Measurements from ENCODE around the gene ARL5B.

Gene ARL5B

DNA sequence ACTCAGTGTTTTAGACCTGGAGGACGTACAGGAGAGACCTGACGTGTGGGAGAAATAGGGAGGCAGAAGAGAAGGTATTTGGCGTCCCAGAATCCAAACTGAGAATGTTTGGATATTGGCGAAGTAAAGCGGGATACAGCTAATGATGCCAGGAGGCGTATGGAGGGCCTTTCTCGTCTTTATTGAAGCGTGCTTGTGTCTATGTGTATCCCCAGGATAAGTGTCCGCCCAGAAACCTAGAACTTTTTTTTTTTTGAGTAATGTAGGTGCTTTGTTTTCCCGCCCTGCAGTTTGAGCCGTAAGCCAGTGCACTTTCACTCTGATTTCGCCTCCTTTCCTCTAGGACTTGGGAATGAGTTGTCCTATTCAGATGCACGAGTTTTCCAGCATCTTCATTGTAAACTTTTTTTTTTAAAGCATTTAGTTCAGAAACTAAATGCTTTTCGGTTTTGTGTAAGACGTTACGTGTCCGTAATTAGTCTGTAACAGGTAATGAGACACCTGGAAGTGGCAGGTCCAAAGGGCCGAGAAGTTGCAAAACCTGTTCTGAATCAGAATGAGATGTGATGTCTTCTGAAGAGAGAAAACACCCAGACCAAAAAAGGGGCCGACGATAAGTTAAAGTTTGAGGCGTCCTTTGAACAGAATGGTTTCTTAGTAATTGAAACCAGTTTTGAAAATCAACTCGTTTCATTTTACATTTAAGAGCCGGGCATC lies 746 bp downstream of the ARL5B start:
- no peak for DNase-seq

DNA sequence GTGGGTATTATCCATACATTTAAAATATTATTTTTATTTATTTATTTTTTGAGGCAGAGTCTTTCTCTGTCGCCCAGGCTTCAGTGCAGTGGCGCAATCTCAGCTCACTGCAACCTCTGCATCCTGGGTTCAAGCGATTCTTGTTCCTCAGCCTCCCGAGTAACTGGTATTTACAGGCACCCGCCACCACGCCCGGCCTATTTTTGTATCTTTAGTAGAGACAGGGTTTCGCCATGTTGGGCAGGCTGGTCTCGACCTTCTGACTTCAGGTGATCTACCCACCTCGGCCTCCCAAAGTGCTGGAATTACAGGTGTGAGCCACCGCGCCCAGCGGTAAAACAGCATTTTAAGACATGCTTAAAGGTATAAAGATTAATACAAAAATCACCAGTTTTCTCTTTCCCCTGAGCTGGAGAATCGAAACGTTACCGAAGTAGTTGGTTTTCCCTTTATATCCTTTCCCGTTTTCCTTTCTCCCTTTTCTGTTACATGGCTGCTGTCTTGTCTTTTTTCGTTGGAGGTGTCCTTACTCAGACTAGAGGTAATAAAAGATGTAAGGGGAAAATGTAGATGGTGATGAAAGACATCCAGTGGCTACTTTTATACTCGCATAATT lies 1.7 kb downstream of the ARL5B start:
- DNase-seq: no peak

GRCh38 chr10:18664841-18665478 lies 5.7 kb downstream of the ARL5B start:
- DNase-seq: no peak

GRCh38 chr10:18665815-18666558 lies 6.8 kb downstream of the ARL5B start:
- peak; percentile 29 for DNase-seq

DNA sequence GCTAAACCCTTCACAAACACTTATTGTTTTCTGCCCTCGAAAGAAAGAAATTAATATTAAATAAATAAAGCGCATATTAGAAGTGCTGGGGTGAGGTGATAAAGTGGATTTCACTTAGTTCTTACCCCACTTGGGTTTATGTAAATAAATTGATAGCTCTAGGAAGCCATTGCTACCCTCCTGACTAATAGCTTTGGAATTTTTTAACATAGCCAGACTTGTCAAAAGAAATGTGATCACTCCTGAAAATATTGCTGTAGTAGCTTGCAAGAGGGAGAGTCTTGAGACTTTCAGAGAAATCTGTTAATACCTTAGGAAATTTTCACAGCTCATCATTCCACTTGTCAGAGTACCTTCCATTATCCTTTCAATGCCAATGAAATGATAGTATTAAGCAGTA lies 7.6 kb downstream of the ARL5B start:
- peak; percentile 83 for DNase-seq

- no peak for DNase-seq
Measured at GRCh38 chr10:18668026-18668425, 8.8 kb downstream of the ARL5B start.

DNA sequence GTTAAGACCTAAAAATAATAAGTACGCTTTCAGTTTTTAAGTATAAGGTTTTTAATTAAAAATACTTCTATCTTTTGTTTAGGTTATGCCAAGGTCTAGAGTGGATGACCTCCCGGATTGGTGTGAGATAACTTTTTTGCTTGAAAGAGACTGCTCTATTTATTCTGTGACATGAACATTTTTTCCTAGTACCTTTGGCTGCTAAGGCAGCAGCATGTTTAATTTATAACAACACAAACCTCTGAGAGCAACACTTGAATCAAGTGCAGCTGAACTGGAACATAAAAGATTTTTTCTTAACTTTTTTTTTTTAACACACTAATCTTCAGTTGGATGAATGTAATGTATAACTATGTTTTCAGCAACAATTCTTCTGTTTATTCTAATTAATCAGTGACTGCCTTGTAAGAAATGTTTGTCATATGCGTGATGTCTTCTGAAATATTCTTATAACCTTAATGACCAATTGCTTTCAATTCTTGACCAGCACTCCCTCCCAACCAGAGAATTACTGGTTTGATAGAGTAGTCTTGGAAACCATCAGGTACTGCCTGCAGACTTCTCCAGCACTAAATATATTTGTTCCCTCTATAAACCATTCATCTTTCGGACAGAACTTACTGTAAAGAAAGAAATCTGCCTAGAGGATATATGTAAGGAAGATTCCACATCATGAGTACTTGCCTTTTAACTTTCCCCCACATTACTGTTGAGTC lies 16.0 kb downstream of the ARL5B start:
- DNase-seq: no peak

- DNase-seq: no peak
Measured at GRCh38 chr10:18680754-18681153, 21.5 kb downstream of the ARL5B start.

- peak; percentile 70 for DNase-seq
Measured at GRCh38 chr10:18681366-18681765, 22.1 kb downstream of the ARL5B start.

- DNase-seq: peak; percentile 81
Measured at GRCh38 chr10:18681971-18682411, 22.8 kb downstream of the ARL5B start.

DNA sequence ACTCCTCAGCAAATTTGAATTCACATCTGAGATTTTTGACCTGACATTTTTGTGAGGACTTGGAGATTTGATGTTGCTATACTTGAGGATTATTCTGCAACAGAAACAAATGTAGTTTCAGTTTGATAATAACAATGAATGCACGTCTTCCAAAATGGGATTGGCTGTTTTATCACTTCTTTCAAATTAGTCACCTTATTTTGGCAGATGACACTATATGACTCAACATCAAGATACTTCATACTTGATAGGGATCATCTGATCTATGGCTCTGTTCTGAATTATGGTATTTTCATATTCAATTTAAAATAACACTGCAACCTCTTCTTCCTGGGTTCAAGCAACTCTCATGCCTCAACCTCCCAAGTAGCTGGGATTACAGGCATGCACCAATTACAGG lies 24.2 kb downstream of the ARL5B start:
- peak; percentile 79 for DNase-seq

- peak; percentile 32 for DNase-seq
Measured at GRCh38 chr10:18684416-18684815, 25.2 kb downstream of the ARL5B start.

DNA sequence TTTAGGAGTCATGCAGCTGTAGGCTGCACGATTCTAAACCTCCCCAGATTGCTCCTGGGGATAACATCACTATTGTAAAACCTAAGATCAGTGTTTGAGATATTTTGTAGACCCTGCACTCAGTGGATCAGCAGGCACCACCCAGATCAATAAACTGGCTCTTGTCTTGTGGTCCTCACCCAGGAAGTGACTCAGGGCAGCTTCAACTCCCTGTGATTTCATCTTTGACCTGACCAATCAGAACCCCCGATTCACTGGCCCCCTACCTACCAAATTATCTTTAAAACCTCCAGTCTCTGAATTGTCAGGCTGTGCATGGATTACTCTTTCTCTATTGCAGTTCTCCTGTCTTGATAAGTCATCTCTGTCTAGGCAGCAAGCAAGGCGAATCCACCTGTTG lies 25.7 kb downstream of the ARL5B start:
- DNase-seq: no peak

- DNase-seq: no peak
Measured at GRCh38 chr10:18685555-18685954, 26.3 kb downstream of the ARL5B start.

GRCh38 chr10:18687195-18687594 lies 28.0 kb downstream of the ARL5B start:
- DNase-seq: no peak

DNA sequence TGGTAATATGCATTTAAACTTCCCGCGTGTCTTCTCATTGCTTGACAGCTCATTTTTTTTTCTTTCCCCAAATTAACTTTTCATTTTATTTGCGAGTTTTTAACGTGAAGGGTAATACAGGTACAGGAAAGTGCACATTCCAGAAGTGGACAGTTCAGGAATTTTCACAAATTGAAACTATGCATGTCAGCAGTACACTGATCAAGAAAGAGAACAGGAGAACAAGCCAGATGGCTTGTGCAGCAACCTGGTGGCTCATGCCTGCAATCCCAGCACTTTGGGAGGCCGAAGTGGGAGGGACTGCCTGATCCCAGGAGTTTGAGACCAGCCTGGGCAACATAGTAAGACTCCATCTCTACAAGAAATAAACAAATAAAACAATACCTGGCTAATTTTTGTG lies 28.5 kb downstream of the ARL5B start:
- no peak for DNase-seq

DNA sequence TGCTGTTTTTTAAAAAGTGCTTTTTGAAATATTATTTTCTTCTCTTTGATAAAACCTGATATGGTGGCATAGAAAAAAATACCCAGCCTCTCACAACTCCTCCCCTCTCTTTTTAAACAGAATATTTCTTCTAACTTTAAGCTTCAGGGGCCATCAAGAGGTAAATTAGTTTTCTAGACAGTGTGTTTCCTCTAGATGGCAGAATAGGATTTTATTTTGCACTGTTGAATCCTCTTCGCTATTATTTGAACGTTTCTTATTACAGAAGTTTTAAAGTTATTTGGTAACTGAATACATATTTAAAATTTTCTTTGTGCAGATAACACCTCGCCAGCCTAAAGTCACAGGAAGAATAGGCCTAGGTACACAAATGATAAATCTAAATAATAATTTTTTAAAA lies 30.3 kb downstream of the ARL5B start:
- peak; percentile 49 for DNase-seq

DNA sequence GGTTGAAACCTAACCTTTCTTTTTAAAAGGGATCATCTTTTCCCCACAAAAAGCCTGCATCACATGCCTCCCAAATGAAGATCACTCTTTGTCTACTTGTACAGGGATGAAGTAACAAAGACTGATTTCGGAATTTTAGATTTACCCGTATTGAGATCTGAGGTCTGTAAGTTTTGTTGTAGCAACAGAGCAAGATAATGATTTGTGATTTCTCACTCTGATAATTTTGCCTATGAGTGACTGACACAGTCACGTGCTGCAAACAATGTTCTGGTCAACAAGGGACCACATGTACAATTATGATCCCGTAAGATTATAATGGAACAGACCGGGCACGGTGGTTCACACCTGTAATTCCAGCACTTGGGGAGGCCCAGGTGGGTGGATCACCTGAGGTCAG lies 31.3 kb downstream of the ARL5B start:
- DNase-seq: no peak

DNA sequence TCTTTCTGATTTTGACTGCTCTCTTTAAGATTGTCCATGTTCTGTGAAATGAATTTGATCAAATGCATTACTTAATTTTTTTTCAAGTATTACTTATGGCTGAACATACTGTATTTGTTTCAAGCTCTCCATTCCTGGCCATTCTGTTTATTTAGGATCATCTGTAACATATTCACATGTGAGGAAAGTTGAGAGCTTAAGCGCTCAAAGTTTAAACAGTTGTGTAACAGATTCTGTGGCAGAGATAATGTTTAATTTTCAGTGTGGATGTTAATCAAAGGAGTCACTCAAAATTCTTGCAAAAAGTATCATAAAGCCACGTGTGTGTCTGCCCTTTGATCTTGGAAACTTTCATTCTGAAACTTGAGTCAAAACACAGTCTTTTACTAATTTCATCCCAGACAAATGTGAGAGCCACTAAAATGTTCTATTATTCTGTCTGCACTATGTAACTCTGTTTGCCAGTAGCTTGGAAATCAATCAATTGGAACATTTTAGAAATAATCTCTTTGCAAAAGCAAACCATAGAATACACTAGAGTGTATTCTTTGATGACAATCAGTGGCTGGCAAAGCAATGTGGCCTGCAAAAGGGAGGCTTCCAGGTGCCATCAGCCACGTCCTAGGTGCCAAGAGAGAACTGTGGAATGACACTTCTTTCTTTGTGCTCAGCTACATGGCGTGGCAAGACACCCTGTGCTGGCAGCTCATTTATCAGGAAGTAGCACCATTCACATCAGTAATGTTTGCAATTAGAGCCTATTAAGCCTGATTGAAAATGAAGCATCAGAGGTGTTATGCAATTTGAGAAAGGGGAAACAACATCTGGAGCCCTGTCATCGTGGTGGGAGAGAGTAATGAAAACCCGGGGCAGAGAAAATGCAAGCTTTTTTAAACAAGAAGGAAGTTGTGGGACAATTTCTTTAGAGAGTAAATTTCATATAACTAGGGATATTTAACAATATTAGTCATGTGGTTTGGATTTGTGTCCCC lies 40.9 kb downstream of the ARL5B start:
- no peak for DNase-seq

DNA sequence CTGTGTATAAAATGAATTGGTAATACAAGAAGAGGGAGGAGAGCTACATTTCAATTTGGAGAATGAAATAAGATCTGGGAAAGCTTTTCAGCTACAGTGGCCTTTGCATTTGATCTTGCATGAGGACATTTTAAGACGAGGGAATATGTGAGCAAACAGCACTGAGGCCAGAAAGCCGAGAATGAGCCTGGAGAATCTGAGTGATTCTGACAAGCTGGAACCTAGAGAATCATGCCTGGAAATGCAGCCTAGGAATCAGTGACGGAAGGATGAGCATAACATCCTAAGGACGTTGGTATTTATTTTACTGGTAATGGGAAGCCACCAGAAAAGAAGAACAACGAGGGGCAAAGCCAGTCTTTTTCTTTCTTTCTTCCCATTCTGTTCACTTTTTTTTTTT lies 44.3 kb downstream of the ARL5B start:
- DNase-seq: no peak

DNA sequence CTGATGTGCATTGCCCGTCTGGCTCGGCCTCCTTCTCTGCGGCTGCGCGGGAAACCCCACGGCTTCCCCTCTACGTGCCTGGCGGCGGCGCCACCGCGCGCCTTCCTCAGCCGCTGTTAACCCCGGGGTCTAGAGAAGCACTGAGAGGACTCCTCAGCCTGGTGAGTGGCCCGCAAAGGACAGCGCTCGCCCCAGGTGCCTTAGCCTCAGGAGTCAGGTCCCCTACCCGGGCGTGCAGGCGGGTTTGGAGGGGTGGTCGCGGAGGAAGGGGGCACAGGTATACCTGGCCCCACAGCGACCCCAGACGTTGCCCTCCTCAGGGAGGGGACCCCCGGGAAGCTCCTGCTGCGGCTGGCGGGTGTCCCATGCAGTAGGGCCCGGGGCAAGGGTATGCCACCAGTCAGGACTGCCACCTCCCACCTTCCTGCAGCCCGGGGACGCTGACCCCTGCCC lies 51.0 kb downstream of the ARL5B start:
- DNase-seq: no peak

- peak; percentile 84 for DNase-seq
Measured at GRCh38 chr10:18713077-18713476, 53.8 kb downstream of the ARL5B start.

Data from fibroblast of upper back skin (primary cell).